Jurkat, Clone E6-1 (cell line): ENCODE results near the gene FMN1.

Experiments used
- DNase-seq: peaks from one replicate; pipeline ENCODE4 v3.0.0-alpha.2; 2011; ENCODE audit warnings: low read depth, low spot score
- H3K4me3 ChIP-seq: 2 replicates; pipeline ENCODE4 v1.5.1; 2011; ENCODE audit warnings: mild to moderate bottlenecking, low read length, control low read depth, moderate library complexity

The FMN1 gene

GRCh38 chr15:32884146-32884545 lies 310.4 kb downstream of the FMN1 start:
- no peak overlapping the region for H3K4me3 ChIP-seq
- no peak for DNase-seq

- DNase-seq = no peak
- H3K4me3 ChIP-seq = no peak overlapping the region
These were observed 311.6 kb downstream of the FMN1 start for GRCh38 chr15:32882955-32883354.

- DNase-seq = no peak
- no peak overlapping the region for H3K4me3 ChIP-seq
These were observed 313.0 kb downstream of the FMN1 start for GRCh38 chr15:32881528-32881927.

GRCh38 chr15:32880642-32881041 lies 313.9 kb downstream of the FMN1 start:
- no peak for DNase-seq
- H3K4me3 ChIP-seq = no peak overlapping the region

- no peak overlapping the region for H3K4me3 ChIP-seq
- no peak for DNase-seq
These were observed 314.5 kb downstream of the FMN1 start for GRCh38 chr15:32879980-32880379.

- H3K4me3 ChIP-seq = no peak overlapping the region
- DNase-seq = no peak
These were observed 315.4 kb downstream of the FMN1 start for GRCh38 chr15:32878869-32879805.

GRCh38 chr15:32878342-32878741 lies 316.2 kb downstream of the FMN1 start:
- no peak overlapping the region for H3K4me3 ChIP-seq
- DNase-seq = no peak

- DNase-seq = no peak
- no peak overlapping the region for H3K4me3 ChIP-seq
These were observed 317.1 kb downstream of the FMN1 start for GRCh38 chr15:32877252-32878019.

GRCh38 chr15:32873284-32874114 lies 321.0 kb downstream of the FMN1 start:
- DNase-seq = no peak
- no peak overlapping the region for H3K4me3 ChIP-seq

- DNase-seq = no peak
- H3K4me3 ChIP-seq = no peak overlapping the region
These were observed 321.8 kb downstream of the FMN1 start for GRCh38 chr15:32872621-32873283.

- H3K4me3 ChIP-seq = no peak overlapping the region
- no peak for DNase-seq
These were observed 322.6 kb downstream of the FMN1 start for GRCh38 chr15:32871883-32872282.

GRCh38 chr15:32870240-32871033 lies 324.1 kb downstream of the FMN1 start:
- H3K4me3 ChIP-seq = no peak overlapping the region
- no peak for DNase-seq

- DNase-seq = no peak
- H3K4me3 ChIP-seq = no peak overlapping the region
These were observed 324.7 kb downstream of the FMN1 start for GRCh38 chr15:32869776-32870175.

- no peak for DNase-seq
- no peak overlapping the region for H3K4me3 ChIP-seq
These were observed 327.2 kb downstream of the FMN1 start for GRCh38 chr15:32867313-32867626.

- H3K4me3 ChIP-seq = no peak overlapping the region
- DNase-seq = no peak
These were observed 327.8 kb downstream of the FMN1 start for GRCh38 chr15:32866454-32867312.

GRCh38 chr15:32864841-32865240 lies 329.7 kb downstream of the FMN1 start:
- H3K4me3 ChIP-seq = no peak overlapping the region
- DNase-seq = no peak

- DNase-seq = no peak
These were observed 330.5 kb downstream of the FMN1 start for GRCh38 chr15:32864051-32864450.

More at GRCh38 chr15:32864051-32864450, 330.5 kb downstream of the FMN1 start:
- H3K4me3 ChIP-seq = no peak overlapping the region
